ENCODE results near the gene EXOC3L2. TPM values are rescaled to one million over a fixed set of nuclear protein-coding genes. Genes with fewer than 3 reads are reported as not detected.

EXOC3L2 gene
- not detected for total RNA-seq

- Mint-ChIP-seq H3K27ac (no peak within 1 kb of the TSS), H3K36me3 (ENCODE audit: insufficient read depth in 2 of 2) (no peaks in the 10 kb centered on the region), H3K4me1 (ENCODE audit: low read depth) (peaks cover 15% of the 10 kb centered on the region), H3K4me3 (no peak within 1 kb of the TSS), H3K9me3 (no peaks in the 10 kb centered on the region), H3K27me3 (ENCODE audit: low read depth) (peaks cover 15% of the 10 kb centered on the region)
- no peak for DNase-seq
- ATAC-seq (replicated peaks in 1 of 2) = no peak
These were observed at the start of gene EXOC3L2 for GRCh38 chr19:45245334-45245787. EXOC3L2 (minus strand) TSS chr19:45245407; CDS start chr19:45239045, 6,362 bp downstream.

DNA sequence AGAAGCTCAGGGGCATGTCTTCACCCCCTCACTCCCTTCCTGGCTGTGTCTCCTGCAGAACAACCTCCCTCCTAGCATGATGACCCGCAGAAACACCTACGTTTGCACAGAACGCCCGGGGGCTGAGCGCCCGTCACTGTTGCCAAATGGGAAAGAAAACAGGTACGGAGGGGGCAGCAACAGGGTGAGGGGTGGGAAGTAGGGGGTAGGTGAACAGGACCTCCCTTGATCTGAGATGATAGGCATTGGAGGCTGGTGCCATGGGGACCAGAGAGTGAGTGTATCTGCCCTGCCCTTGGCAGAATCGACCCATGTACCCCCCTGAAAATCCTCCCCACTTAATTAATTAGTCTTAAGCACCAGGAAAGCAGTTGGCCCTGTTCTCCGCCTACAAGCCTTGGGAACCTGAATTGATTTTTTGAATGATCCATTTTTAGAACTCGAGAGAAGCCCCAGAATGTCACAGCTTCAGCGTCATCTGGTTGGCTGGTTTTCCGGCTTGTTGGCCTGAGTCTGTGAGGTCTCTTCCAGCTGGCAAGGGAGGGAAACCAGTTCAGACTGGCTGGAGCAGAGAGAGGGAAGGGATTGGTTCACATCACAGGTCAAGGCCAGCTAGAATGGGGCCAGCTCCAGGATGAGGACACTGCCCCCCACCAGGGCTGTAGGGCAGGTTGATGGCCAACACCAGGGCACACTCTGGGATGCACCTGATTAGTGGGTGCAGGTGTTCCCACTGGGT lies 49.3 kb upstream of the EXOC3L2 start:
- Mint-ChIP-seq H3K27ac (no peak overlapping the region), H3K27me3 (ENCODE audit: low read depth) (no peaks in the 10 kb centered on the region), H3K4me3 (peak overlapping the region in 1 of 2 donors; percentile 15), H3K36me3 (ENCODE audit: insufficient read depth in 2 of 2) (peaks cover 0 to 5% of the 10 kb centered on the region in 2 donors), H3K4me1 (ENCODE audit: low read depth) (peaks cover 11% of the 10 kb centered on the region), H3K9me3 (no peaks in the 10 kb centered on the region)
- no peak for DNase-seq
- no peak for ATAC-seq (replicated peaks in 1 of 2)

GRCh38 chr19:45293682-45294081 lies 48.5 kb upstream of the EXOC3L2 start:
- Mint-ChIP-seq H3K9me3 (no peaks in the 10 kb centered on the region), H3K27ac (no peak overlapping the region), H3K4me3 (no peak overlapping the region), H3K27me3 (ENCODE audit: low read depth) (no peaks in the 10 kb centered on the region), H3K36me3 (ENCODE audit: insufficient read depth in 2 of 2) (peaks cover 2 to 5% of the 10 kb centered on the region in 2 donors), H3K4me1 (ENCODE audit: low read depth) (peaks cover 11% of the 10 kb centered on the region)
- DNase-seq = peak; percentile 25 to 30
- ATAC-seq (replicated peaks in 1 of 2) = peak; percentile 72 to 76

DNA sequence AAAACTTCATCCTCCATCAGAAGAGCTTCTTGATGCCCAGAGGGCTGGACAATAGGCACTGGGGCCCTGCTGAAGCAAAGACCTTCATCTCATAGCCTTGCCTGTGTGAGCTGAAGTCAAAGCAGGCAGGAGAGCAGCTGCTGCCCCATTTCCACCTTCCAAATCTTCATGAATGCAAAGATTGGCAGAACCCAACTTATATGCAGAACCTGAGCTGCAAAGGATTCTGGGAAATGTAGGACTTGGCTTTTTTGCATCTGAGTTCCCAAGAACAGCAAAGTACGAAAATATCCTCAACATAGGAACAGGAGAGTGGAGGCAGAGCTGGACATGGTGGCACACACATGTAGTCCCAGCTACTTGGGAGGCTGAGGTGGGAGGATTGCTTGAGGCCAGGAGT lies 46.6 kb upstream of the EXOC3L2 start:
- Mint-ChIP-seq H3K4me1 (ENCODE audit: low read depth) (peaks cover 11% of the 10 kb centered on the region), H3K36me3 (ENCODE audit: insufficient read depth in 2 of 2) (peaks cover 2 to 5% of the 10 kb centered on the region in 2 donors), H3K9me3 (no peaks in the 10 kb centered on the region), H3K27ac (no peak overlapping the region), H3K27me3 (ENCODE audit: low read depth) (no peaks in the 10 kb centered on the region), H3K4me3 (no peak overlapping the region)
- ATAC-seq (replicated peaks in 1 of 2) = no peak
- no peak for DNase-seq

GRCh38 chr19:45290381-45290931 lies 45.2 kb upstream of the EXOC3L2 start:
- Mint-ChIP-seq H3K9me3 (no peaks in the 10 kb centered on the region), H3K27ac (no peak overlapping the region), H3K36me3 (ENCODE audit: insufficient read depth in 2 of 2) (peaks cover 2 to 6% of the 10 kb centered on the region in 2 donors), H3K27me3 (ENCODE audit: low read depth) (no peaks in the 10 kb centered on the region), H3K4me1 (ENCODE audit: low read depth) (peaks cover 11% of the 10 kb centered on the region), H3K4me3 (no peak overlapping the region)
- ATAC-seq (replicated peaks in 1 of 2) (no peak), DNase-seq (no peak)

DNA sequence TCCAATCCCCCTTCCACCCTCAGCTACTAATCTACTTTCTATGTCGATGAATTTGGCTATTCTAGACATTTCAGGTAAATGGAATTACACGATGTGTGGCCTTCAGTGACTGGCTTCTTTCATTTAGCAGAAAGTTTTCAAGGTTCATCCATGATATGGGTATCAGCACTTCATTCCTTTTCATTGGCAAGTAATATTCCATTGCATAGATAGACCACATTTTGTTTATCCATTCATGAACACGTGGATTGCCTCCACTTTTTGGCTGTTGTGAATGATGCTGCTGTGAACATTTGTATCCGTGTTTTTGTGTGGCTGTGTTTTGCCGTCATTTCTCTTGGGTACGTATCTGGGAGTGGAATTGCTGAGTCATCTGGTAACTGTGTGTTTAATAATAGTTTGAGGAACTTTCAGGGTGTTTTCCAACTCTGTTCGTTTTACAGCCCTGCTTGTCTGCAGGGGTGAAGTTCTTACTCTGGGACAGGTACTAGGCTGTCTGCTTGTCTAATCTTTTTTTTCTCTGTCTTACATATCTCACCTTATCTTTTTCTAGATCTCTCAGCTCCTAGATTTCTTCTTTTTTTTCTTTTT lies 38.3 kb upstream of the EXOC3L2 start:
- Mint-ChIP-seq H3K36me3 (ENCODE audit: insufficient read depth in 2 of 2) (peaks cover 3 to 7% of the 10 kb centered on the region in 2 donors), H3K27me3 (ENCODE audit: low read depth) (no peaks in the 10 kb centered on the region)
- DNase-seq = no peak

DNA sequence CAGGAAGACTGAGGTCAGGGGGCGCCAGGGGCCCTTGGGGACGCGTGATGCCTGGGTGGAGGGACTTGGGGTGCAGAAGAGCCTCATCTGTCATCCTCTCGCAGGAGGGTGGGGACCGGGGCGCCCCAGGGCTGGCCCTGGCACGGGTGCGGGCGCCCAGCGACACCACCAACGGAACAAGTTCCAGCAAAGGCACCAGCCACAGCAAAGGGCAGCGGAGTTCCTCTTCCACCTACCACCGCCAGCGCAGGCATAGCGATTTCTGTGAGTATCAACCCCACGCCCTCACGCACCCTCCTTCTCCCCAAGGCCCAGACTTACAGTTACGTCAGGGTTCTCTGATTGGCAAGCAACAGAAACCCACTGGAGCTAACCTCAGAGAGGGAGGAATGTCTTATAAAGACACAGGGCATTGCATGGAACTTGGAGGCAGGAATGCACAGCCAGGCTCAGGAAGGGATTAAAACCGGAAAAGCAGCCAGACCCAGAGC lies 35.3 kb upstream of the EXOC3L2 start:
- Mint-ChIP-seq H3K36me3 (ENCODE audit: insufficient read depth in 2 of 2) (peaks cover 3 to 6% of the 10 kb centered on the region in 2 donors), H3K27me3 (ENCODE audit: low read depth) (no peaks in the 10 kb centered on the region), H3K9me3 (peaks cover 0 to 2% of the 10 kb centered on the region in 2 donors), H3K4me1 (ENCODE audit: low read depth) (no peaks in the 10 kb centered on the region), H3K4me3 (no peak overlapping the region), H3K27ac (no peak overlapping the region)
- DNase-seq (no peak), ATAC-seq (replicated peaks in 1 of 2) (no peak)

More for the DNA sequence above, 38.3 kb upstream of the EXOC3L2 start:
- no peak for ATAC-seq (replicated peaks in 1 of 2)
- no peaks in the 10 kb centered on the region for H3K4me1 Mint-ChIP-seq (ENCODE audit: low read depth)
- no peak overlapping the region for H3K4me3 Mint-ChIP-seq
- H3K9me3 Mint-ChIP-seq = peaks cover 0 to 2% of the 10 kb centered on the region in 2 donors
- no peak overlapping the region for H3K27ac Mint-ChIP-seq

- Mint-ChIP-seq H3K36me3 (ENCODE audit: insufficient read depth in 2 of 2) (peaks cover 3 to 4% of the 10 kb centered on the region in 2 donors), H3K4me3 (no peak overlapping the region), H3K9me3 (peaks cover 0 to 2% of the 10 kb centered on the region in 2 donors), H3K4me1 (ENCODE audit: low read depth) (no peaks in the 10 kb centered on the region), H3K27me3 (ENCODE audit: low read depth) (no peaks in the 10 kb centered on the region), H3K27ac (no peak overlapping the region)
- ATAC-seq (replicated peaks in 1 of 2) = no peak
- DNase-seq = no peak
These were observed 34.5 kb upstream of the EXOC3L2 start for GRCh38 chr19:45279587-45280192.

- no peak overlapping the region for H3K4me3 Mint-ChIP-seq
- H3K36me3 Mint-ChIP-seq (ENCODE audit: insufficient read depth in 2 of 2) = peaks cover 0 to 2% of the 10 kb centered on the region in 2 donors
- ATAC-seq (replicated peaks in 1 of 2) (no peak), DNase-seq (no peak)
- no peaks in the 10 kb centered on the region for H3K9me3 Mint-ChIP-seq
- no peaks in the 10 kb centered on the region for H3K27me3 Mint-ChIP-seq (ENCODE audit: low read depth)
- H3K4me1 Mint-ChIP-seq (ENCODE audit: low read depth) = no peaks in the 10 kb centered on the region
- no peak overlapping the region for H3K27ac Mint-ChIP-seq
These were observed 32.9 kb upstream of the EXOC3L2 start for GRCh38 chr19:45278087-45278486.

- H3K4me3 Mint-ChIP-seq = no peak overlapping the region
- H3K36me3 Mint-ChIP-seq (ENCODE audit: insufficient read depth in 2 of 2) = peaks cover 0 to 3% of the 10 kb centered on the region in 2 donors
- no peak for DNase-seq
- no peak for ATAC-seq (replicated peaks in 1 of 2)
- no peaks in the 10 kb centered on the region for H3K27me3 Mint-ChIP-seq (ENCODE audit: low read depth)
- no peak overlapping the region for H3K27ac Mint-ChIP-seq
- H3K9me3 Mint-ChIP-seq = no peaks in the 10 kb centered on the region
- H3K4me1 Mint-ChIP-seq (ENCODE audit: low read depth) = no peaks in the 10 kb centered on the region
These were observed 31.1 kb upstream of the EXOC3L2 start for GRCh38 chr19:45276284-45276687.

- H3K9me3 Mint-ChIP-seq = no peaks in the 10 kb centered on the region
- DNase-seq (no peak), ATAC-seq (replicated peaks in 1 of 2) (no peak)
- H3K27ac Mint-ChIP-seq = no peak overlapping the region
- no peak overlapping the region for H3K4me3 Mint-ChIP-seq
- H3K27me3 Mint-ChIP-seq (ENCODE audit: low read depth) = no peaks in the 10 kb centered on the region
- H3K4me1 Mint-ChIP-seq (ENCODE audit: low read depth) = no peaks in the 10 kb centered on the region
- H3K36me3 Mint-ChIP-seq (ENCODE audit: insufficient read depth in 2 of 2) = peaks cover 0 to 1% of the 10 kb centered on the region in 2 donors
These were observed 30.3 kb upstream of the EXOC3L2 start for GRCh38 chr19:45275370-45275971.

GRCh38 chr19:45273521-45273855 lies 28.3 kb upstream of the EXOC3L2 start:
- H3K36me3 Mint-ChIP-seq (ENCODE audit: insufficient read depth in 2 of 2) = peaks cover 0 to 1% of the 10 kb centered on the region in 2 donors
- DNase-seq = no peak
- H3K4me1 Mint-ChIP-seq (ENCODE audit: low read depth) = no peaks in the 10 kb centered on the region
- no peak overlapping the region for H3K4me3 Mint-ChIP-seq
- H3K27me3 Mint-ChIP-seq (ENCODE audit: low read depth) = no peaks in the 10 kb centered on the region
- H3K27ac Mint-ChIP-seq = no peak overlapping the region
- ATAC-seq (replicated peaks in 1 of 2) = no peak
- no peaks in the 10 kb centered on the region for H3K9me3 Mint-ChIP-seq

DNA sequence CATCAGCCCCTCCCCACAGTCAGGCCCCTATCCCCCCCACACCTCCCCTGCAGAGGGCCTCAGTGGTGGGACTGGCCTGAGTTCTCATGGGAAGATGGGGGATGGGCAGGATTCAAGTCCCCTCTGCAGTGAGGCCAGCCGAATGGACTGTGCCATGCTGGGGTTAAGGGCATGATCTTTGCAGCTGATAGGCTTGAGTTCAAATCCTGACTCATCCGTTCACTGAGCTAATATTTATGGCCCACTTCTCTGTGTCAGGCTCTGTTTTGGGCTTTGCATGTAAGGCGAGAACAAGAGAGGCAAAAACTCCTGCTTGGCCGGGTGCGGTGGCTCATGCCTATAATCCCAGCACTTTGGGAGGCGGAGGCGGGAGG lies 26.5 kb upstream of the EXOC3L2 start:
- Mint-ChIP-seq H3K27ac (no peak overlapping the region), H3K27me3 (ENCODE audit: low read depth) (no peaks in the 10 kb centered on the region), H3K36me3 (ENCODE audit: insufficient read depth in 2 of 2) (peaks cover 1 to 2% of the 10 kb centered on the region in 2 donors), H3K4me1 (ENCODE audit: low read depth) (no peaks in the 10 kb centered on the region), H3K4me3 (no peak overlapping the region), H3K9me3 (no peaks in the 10 kb centered on the region)
- ATAC-seq (replicated peaks in 1 of 2) = no peak
- no peak for DNase-seq

All from activated T-cell treated with anti-CD3 and anti-CD28 coated beads, Interleukin-2, amount 50 U/mL, for 72 hours (primary cell).